Testis (tissue), 3 donors: ENCODE results near the gene TMEM232. TPM values are rescaled to one million over a fixed set of nuclear protein-coding genes. Genes with fewer than 3 reads are reported as not detected.

Source experiments
- DNase-seq: peaks from one replicate; pipeline ENCODE4 v3.0.0-alpha.2; 2019
- H3K27ac ChIP-seq, 2 donors: fragments of 200-600 bp; sonication (generic); one replicate each; pipeline ENCODE4 v1.5.1; 2019
- H3K27me3 ChIP-seq: fragments of 200-600 bp; sonication (generic); one replicate; pipeline ENCODE4 v1.5.1; 2019
- H3K36me3 ChIP-seq: fragments of 200-600 bp; sonication (generic); one replicate; pipeline ENCODE4 v1.5.1; 2017; ENCODE audit warnings: low read depth; ENCODE audit errors: missing control alignments
- H3K4me1 ChIP-seq: fragments of 200-600 bp; sonication (generic); one replicate; pipeline ENCODE4 v1.5.1; 2019
- H3K4me3 ChIP-seq, 2 donors: fragments of 200-600 bp; sonication (generic); one replicate each; pipeline ENCODE4 v1.5.1; 2017 to 2019
- H3K9me3 ChIP-seq: fragments of 200-600 bp; sonication (generic); one replicate; pipeline ENCODE4 v1.5.1; 2017
- CTCF ChIP-seq, 3 experiments: fragments of 450-650 bp in 2 of 3; fragments of 200-600 bp in 1 of 3; sonication (generic) in 1 of 3; IDR thresholded peaks; one replicate each; pipeline ENCODE4 v1.5.1; 2016 to 2019; ENCODE audit warnings: antibody characterized with exemption in 3 of 3, mild to moderate bottlenecking in 2 of 3, moderate library complexity in 1 of 3
- POLR2A ChIP-seq: fragments of 450-650 bp; IDR thresholded peaks from one replicate; pipeline ENCODE4 v1.6.1; 2017; ENCODE audit warnings: antibody characterized with exemption, mild to moderate bottlenecking, moderate library complexity
- WGBS, 2 donors: methylation state at CpG; one replicate each; pipeline ENCODE4 v1.1.5; 2018; 5-methylcytosine and 5-hydroxymethylcytosine counted together
- intact Hi-C: fragments of 100-400 bp; cut with DNase I; formaldehyde crosslinking; loops from one replicate; pipeline ENCODE4 v1.15.1; 2023; ENCODE audit warnings: low total_unique reads
- polyA plus RNA-seq: library from polyadenylated mRNA; stranded (reverse); fragments of 350-450 nt; fragmentation: Illumina TruSeq; extraction: RNeasy Lipid Tissue Mini Kit (QIAGEN cat#74804); gene quantifications from one replicate; pipeline ENCODE4 v1.2.3, GENCODE V29; 2014; ENCODE audit warnings: low read depth, low replicate concordance; ENCODE audit not compliant: insufficient read depth
- total RNA-seq, 2 donors: library from RNA; depleted of rRNA; stranded (reverse); fragments of >200 nt; gene quantifications; one replicate each; pipeline ENCODE4 v1.2.3, GENCODE V29; 2016

TMEM232 gene
- total and polyA plus RNA-seq, 3 donors from 2014 or later = 28.1 to 42.6 (median 32.0) TPM

- H3K27ac ChIP-seq = no peak overlapping the region
- no peaks in the 10 kb centered on the region for H3K36me3 ChIP-seq
- no peaks in the 10 kb centered on the region for H3K9me3 ChIP-seq
- no peaks in the 10 kb centered on the region for H3K27me3 ChIP-seq
- 46 to 69% methylated on average over 2 of the region's 2 CpGs for WGBS, 2 donors
- intact Hi-C loops = no loop called here
- DNase-seq = peak; percentile 39
- no peak overlapping the region for H3K4me3 ChIP-seq
- no peaks in the 10 kb centered on the region for H3K4me1 ChIP-seq
- TF ChIP-seq CTCF (IDR thresholded peaks at IDR 0.05) (peak in 1 of 3 experiments; percentile 6), POLR2A (no peak)
Observed at GRCh38 chr5:110441035-110441434, 285.4 kb downstream of the TMEM232 start.

GRCh38 chr5:110440058-110440457 is 286.4 kb downstream of the TMEM232 start:
- WGBS, 2 donors = 92 to 97% methylated on average over 2 of the region's 2 CpGs
- no peak overlapping the region for H3K4me3 ChIP-seq
- no peaks in the 10 kb centered on the region for H3K27me3 ChIP-seq
- H3K9me3 ChIP-seq = no peaks in the 10 kb centered on the region
- intact Hi-C loops = no loop called here
- H3K4me1 ChIP-seq = no peaks in the 10 kb centered on the region
- H3K27ac ChIP-seq = no peak overlapping the region
- DNase-seq = no peak
- TF ChIP-seq CTCF (IDR thresholded peaks at IDR 0.05) (no peak), POLR2A (no peak)
- no peaks in the 10 kb centered on the region for H3K36me3 ChIP-seq

GRCh38 chr5:110439296-110439695 is 287.2 kb downstream of the TMEM232 start:
- Histone ChIP-seq H3K27ac (no peak overlapping the region), H3K4me1 (no peaks in the 10 kb centered on the region), H3K4me3 (no peak overlapping the region), H3K9me3 (no peaks in the 10 kb centered on the region), H3K27me3 (no peaks in the 10 kb centered on the region), H3K36me3 (no peaks in the 10 kb centered on the region)
- WGBS, 2 donors = 65 to 78% methylated on average over 3 of the region's 3 CpGs
- intact Hi-C loops = no loop called here
- TF ChIP-seq POLR2A = no peak
- no peak for TF ChIP-seq CTCF (IDR thresholded peaks at IDR 0.05)
- DNase-seq = no peak

GRCh38 chr5:110435207-110435606 is 291.3 kb downstream of the TMEM232 start:
- no peak overlapping the region for H3K27ac ChIP-seq
- 56 to 69% methylated on average over 2 of the region's 2 CpGs for whole genome bisulfite sequencing, 2 donors
- DNase-seq = no peak

More at GRCh38 chr5:110435207-110435606, 291.3 kb downstream of the TMEM232 start:
- TF ChIP-seq POLR2A = no peak
- no peak for TF ChIP-seq CTCF (IDR thresholded peaks at IDR 0.05)
- intact Hi-C loops = no loop called here
- Histone ChIP-seq H3K9me3 (no peaks in the 10 kb centered on the region), H3K4me1 (no peaks in the 10 kb centered on the region), H3K36me3 (no peaks in the 10 kb centered on the region), H3K4me3 (no peak overlapping the region), H3K27me3 (no peaks in the 10 kb centered on the region)
